Islet precursor cell (in vitro differentiated cells): ENCODE measurements around the gene DNAH9.

Experiments
- DNase-seq: peaks from one replicate; pipeline ENCODE4 v3.0.0-alpha.2; 2018

DNAH9 gene

GRCh38 chr17:11768106-11768505 lies 169.8 kb downstream of the DNAH9 start:
- DNase-seq: no peak

GRCh38 chr17:11768981-11769380 lies 170.7 kb downstream of the DNAH9 start:
- peak; percentile 41 for DNase-seq

- no peak for DNase-seq
Observed at GRCh38 chr17:11772031-11772430, 173.8 kb downstream of the DNAH9 start.

- DNase-seq: no peak
Observed at GRCh38 chr17:11779892-11780291, 181.6 kb downstream of the DNAH9 start.

GRCh38 chr17:11780621-11781020 lies 182.4 kb downstream of the DNAH9 start:
- DNase-seq: no peak

- DNase-seq: no peak
Observed at GRCh38 chr17:11786711-11787438, 188.6 kb downstream of the DNAH9 start.

GRCh38 chr17:11795906-11796305 lies 197.6 kb downstream of the DNAH9 start:
- DNase-seq: no peak

- no peak for DNase-seq
Observed at GRCh38 chr17:11797803-11798202, 199.5 kb downstream of the DNAH9 start.

- no peak for DNase-seq
Observed at GRCh38 chr17:11803231-11803969, 205.1 kb downstream of the DNAH9 start.

- DNase-seq: peak; percentile 12
Observed at GRCh38 chr17:11805138-11805537, 206.9 kb downstream of the DNAH9 start.

GRCh38 chr17:11805952-11806351 lies 207.7 kb downstream of the DNAH9 start:
- DNase-seq: peak; percentile 24

GRCh38 chr17:11807606-11808005 lies 209.3 kb downstream of the DNAH9 start:
- DNase-seq: no peak

GRCh38 chr17:11813278-11813677 lies 215.0 kb downstream of the DNAH9 start:
- DNase-seq: peak; percentile 15

- DNase-seq: peak; percentile 15
Observed at GRCh38 chr17:11813871-11814270, 215.6 kb downstream of the DNAH9 start.

GRCh38 chr17:11814655-11815262 lies 216.5 kb downstream of the DNAH9 start:
- peak; percentile 8 for DNase-seq

GRCh38 chr17:11816409-11816808 lies 218.1 kb downstream of the DNAH9 start:
- DNase-seq: no peak

GRCh38 chr17:11823862-11824261 lies 225.6 kb downstream of the DNAH9 start:
- DNase-seq: no peak

- DNase-seq: no peak
Observed at GRCh38 chr17:11825572-11826209, 227.4 kb downstream of the DNAH9 start.

GRCh38 chr17:11832401-11833137 lies 234.3 kb downstream of the DNAH9 start:
- DNase-seq: no peak

GRCh38 chr17:11836508-11836907 lies 238.2 kb downstream of the DNAH9 start:
- DNase-seq: no peak

GRCh38 chr17:11840052-11840451 lies 241.8 kb downstream of the DNAH9 start:
- no peak for DNase-seq

- DNase-seq: no peak
Observed at GRCh38 chr17:11840831-11841230, 242.6 kb downstream of the DNAH9 start.

GRCh38 chr17:11848330-11848729 lies 250.1 kb downstream of the DNAH9 start:
- DNase-seq: no peak
